SK-N-MC (cell line): ENCODE data around the gene HOXB1.

Experiments used
- EZH2 ChIP-seq: fragments of 200-600 bp; sonication (generic); IDR thresholded peaks from one replicate; pipeline ENCODE4 v1.6.1; 2017; ENCODE audit warnings: antibody characterized with exemption
- FOXP2 ChIP-seq: optimal IDR thresholded peaks from 2 replicates; pipeline ENCODE3; 2011; ENCODE audit warnings: mild to moderate bottlenecking, moderate library complexity; ENCODE audit not compliant: insufficient read depth; ENCODE audit errors: extremely low read length, control extremely low read depth
- POLR2AphosphoS5 ChIP-seq: IDR thresholded peaks from 2 replicates; pipeline ENCODE4 v1.6.1; 2012; ENCODE audit warnings: mild to moderate bottlenecking, low read depth, low read length, borderline replicate concordance

DNA sequence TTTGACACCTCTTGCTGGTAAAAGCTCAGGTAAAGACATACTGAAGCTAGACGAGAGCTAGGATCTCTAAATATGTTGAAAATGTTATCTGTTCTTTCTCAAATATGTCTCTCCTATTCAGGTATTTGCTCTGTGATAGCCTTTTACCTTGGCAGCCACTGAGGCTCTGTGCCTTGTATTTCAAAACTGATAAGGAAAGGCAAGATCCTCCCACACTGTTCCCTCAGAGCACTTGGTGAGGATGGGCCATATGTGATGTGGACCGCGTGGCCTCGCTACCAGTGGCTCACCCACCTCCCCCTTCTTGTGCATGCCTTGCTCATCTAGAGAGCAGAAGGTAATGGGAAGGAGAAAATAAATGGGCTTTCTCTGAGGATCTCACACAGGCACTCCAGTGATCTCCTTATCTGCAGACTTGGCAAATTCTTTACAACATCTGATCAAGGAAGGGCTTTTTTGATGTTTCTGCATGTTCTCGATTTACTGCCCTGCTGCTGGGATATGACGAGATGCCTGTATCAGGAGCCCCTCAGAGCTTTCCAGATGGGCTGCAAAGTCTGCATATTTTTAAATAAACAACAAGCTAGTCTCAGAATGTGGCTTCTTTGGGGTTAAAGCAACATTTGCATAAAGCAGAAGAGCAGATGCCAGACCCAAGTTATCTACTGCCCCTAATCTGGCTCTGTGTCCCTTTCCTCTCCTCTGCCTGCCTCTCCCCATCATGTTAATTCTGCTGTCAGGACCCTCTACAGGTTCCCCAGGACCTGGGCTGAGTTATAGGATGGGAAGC lies 16.9 kb downstream of the HOXB1 start:
- TF ChIP-seq POLR2AphosphoS5 (no peak), EZH2 (no peak), FOXP2 (no peak)
